ENCODE results near the gene ITGAE.
"Not testable (repeated sequence)": the region's sequence is repeated elsewhere in the genome, so short reads cannot be mapped to it uniquely, and the experiment has no call there.

ITGAE gene

DNA sequence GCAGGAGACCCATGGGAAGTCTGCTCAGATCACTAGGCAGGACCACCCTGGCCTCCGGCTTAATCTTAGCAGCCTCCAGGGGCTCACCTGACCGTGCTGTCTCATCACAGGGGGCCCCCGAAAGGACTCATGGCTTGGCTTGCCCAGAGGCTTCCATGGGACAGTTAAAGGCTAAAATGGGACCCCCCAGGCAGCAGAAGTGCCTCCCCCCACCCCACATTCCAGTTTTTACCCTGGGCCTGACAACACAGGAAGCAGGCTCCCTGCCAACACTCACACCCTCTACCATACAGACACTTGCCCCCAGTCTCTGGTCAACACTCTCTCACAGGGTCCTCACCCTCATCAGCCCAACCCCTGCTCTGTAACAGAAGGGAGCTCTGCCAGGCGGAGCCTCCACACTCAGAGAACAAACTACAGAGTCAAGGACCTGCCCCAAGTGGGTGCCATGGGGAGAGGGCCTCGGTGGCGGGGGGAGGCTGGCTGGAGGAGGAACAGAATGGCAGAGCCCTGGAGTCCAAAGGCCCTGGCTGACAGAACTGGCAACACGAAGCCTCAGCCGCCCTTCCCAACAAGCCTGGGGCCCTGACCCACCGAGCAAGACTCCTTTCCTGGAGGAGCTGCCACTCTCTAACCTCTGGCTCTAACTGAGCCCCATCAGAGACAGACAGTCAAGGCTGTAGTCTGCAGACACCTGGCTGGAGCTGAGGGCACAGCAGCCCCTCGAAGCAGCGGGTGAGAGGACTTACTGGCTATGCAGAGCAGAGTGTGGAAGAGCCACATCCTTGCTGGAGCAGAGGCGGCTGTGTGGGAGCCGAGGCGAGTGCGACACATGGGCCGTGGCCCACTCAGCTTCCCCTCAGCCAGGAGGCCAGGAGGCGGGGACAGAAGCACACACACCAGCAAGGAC is at the start of gene ITGAE:
ITGAE (minus strand) TSS at position 827 of the 910 bp plus-strand sequence; CDS start at position 783, 44 bp downstream.
- DNase-seq (ENCODE audit: low read depth, low spot score): no peak

GRCh38 chr17:3848229-3848835 is 47.3 kb upstream of the ITGAE start:
- DNase-seq (ENCODE audit: low read depth, low spot score): no peak

- DNase-seq (ENCODE audit: low read depth, low spot score): no peak
Observed at GRCh38 chr17:3847165-3847670, 46.2 kb upstream of the ITGAE start.

- no peak for DNase-seq (ENCODE audit: low read depth, low spot score)
Observed at GRCh38 chr17:3846437-3847164, 45.6 kb upstream of the ITGAE start.

- DNase-seq (ENCODE audit: low read depth, low spot score): peak; percentile 83
Observed at GRCh38 chr17:3845621-3846436, 44.8 kb upstream of the ITGAE start, which contains the start of gene NCBP3. TSS of gene NCBP3 (minus strand) at chr17:3846246. CDS start at chr17:3846223, 23 bp downstream.

DNA sequence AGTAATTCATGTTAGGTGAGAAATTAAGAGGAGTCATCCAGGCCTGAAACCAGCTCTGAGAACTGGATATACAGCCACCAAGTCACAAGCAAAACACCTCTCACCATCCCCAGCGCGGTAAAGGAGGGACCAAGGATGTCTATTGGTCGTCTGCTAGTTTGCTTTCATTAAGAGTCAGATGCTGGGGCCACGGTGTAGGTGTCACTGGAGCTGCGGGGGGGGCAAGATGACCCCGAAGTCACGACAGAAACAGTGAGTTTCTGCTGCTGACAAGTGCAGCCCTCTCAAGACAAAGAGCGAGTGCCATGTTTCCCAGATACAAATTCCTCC is 44.3 kb upstream of the ITGAE start:
- no peak for DNase-seq (ENCODE audit: low read depth, low spot score)

DNA sequence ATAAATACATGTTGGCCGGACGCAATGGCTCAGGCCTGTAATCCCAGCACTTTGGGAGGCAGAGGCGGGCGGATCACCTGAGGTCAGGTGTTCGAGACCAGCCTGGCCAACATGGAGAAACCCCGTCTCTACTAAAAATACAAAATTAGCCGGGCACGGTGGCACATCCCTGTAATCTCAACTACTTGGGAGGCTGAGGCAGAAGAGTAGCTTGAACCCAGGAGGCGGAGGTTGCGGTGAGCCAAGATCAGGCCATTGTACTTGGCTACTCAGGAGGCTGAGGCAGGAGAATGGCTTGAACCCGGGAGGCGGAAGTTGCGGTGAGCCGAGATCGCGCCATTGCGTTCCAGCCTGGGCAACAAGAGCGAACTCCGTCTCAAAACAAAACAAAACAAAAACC is 43.6 kb upstream of the ITGAE start:
- DNase-seq (ENCODE audit: low read depth, low spot score): not testable (repeated sequence)

- DNase-seq (ENCODE audit: low read depth, low spot score): no peak
Observed at GRCh38 chr17:3843935-3844516, 43.0 kb upstream of the ITGAE start.

DNA sequence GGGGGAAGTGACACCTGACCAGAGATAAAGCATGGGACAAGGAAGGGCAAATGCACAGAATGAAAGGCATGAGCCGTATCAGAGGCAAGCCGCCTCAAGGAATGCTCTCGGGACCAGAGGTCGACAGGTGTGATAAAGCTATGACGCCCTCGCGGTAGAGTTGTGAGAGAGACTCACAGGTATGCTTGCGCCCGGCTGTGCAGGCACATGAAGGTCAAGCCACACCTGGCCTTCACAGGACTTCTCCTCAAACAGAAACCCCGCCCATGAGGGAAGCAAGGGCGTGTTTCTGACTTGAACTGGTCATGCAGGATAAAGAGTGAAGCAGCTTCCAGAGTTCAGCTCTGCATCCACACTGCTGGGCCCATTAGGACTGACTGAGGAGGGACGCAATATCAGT is 37.2 kb upstream of the ITGAE start:
- DNase-seq (ENCODE audit: low read depth, low spot score): no peak

DNA sequence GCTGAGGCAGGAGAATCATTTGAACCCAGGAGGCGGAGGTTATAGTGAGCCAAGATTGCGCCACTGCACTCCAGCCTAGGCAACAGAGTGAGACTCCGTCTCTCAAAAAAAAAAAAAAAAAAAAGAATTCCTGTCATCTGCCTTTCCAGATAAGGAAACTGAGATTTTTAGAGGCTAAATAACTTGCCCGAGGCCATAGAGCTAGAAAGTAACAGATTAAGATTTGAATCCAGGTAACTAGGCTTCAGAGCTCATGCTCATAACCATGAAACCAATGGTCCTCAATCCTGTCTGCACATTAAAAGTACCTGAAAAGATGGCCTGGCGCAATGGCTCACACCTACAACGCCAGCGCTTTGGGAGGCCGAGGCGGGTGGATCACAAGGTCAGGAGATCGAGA is 35.6 kb upstream of the ITGAE start:
- DNase-seq (ENCODE audit: low read depth, low spot score): no peak

GRCh38 chr17:3835410-3836229 is 34.6 kb upstream of the ITGAE start:
- no peak for DNase-seq (ENCODE audit: low read depth, low spot score)

GRCh38 chr17:3834811-3835210 is 33.8 kb upstream of the ITGAE start:
- no peak for DNase-seq (ENCODE audit: low read depth, low spot score)

DNA sequence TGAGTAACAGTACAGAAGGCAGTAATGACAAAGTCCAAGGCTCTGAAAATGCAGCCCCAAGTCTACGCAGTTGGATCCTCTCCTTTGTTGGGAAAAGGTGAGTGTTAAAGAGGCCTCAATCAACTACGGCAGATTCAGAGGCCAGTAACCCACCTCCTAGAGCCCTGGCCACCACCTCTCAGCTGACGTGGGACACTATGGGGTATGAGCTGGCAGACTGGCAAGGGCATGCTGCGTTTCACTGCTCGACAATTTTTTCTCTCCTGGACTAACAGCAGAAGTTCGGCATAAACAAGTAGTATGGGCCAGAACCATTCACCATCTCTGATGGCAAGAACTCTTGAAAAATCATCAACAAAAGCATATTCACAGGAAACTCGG is 27.9 kb upstream of the ITGAE start:
- DNase-seq (ENCODE audit: low read depth, low spot score): no peak

GRCh38 chr17:3828151-3828851 is 27.3 kb upstream of the ITGAE start:
- DNase-seq (ENCODE audit: low read depth, low spot score): no peak

DNA sequence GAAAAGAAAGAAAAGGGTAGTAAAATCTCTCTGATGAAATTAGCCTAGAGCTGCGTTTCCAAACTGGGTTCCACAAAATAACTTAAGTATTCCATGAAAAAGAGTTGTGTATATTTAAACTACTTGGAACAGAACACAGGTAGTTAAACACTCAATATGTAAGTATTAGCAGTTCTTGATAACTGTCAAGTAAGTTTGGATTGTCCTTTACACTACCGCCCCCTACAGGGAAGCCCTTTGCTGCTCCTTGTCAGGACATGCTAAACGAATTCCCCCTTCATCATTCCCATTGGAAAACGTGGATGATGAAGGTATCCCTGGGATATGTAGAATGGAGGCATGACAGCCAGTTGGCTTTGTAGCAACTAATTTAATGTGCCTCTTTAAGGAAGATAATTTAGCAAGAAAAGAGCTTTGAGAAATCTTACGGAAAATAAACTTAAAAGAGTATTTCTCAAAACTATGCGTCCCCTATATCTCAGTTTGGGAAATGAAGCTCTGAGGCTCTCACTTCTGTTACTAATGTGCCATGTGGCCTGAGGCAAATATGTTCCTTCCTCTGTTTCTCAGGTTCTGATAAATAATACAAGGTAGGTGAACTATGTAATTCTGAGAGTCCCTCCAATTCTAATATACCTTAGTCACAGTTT is 26.3 kb upstream of the ITGAE start:
- DNase-seq (ENCODE audit: low read depth, low spot score): peak; percentile 49

DNA sequence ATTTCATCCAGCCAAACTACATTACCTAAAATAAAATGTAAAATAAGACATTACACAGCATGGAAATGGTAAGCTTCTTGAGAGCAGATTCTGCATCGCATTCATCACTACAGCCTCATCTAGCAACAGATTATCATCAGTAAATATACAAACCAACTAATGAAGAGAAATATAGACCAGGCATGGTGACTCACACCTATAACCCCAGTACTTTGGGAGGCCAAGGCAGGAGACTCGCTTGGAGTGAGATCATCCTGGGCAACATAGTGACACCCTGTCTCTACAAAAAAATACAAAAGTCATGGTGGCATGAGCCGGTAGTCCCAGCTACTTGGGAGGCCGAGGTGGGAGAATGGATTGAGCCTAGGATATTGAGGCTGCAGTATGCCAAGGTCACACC is 25.2 kb upstream of the ITGAE start:
- DNase-seq (ENCODE audit: low read depth, low spot score): no peak

- DNase-seq (ENCODE audit: low read depth, low spot score): no peak
Observed at GRCh38 chr17:3821101-3821500, 20.1 kb upstream of the ITGAE start.

- DNase-seq (ENCODE audit: low read depth, low spot score): no peak
Observed at GRCh38 chr17:3818786-3819185, 17.8 kb upstream of the ITGAE start.

All from smooth muscle cell of the brain vasculature (primary cell).